NCI-H226 (cell line): Measurements from ENCODE around the gene PFKFB1.

ENCODE experiments used
- DNase-seq: peaks from one replicate; pipeline ENCODE4 v3.0.0-alpha.2; 2015

Gene PFKFB1

GRCh38 chrX:54920610-54921426 is 73.2 kb downstream of the PFKFB1 start, which contains the start of gene TRO:
TRO (plus strand) TSS chrX:54920824; CDS start chrX:54922247, 1,423 bp downstream.
- DNase-seq, result no peak

DNA sequence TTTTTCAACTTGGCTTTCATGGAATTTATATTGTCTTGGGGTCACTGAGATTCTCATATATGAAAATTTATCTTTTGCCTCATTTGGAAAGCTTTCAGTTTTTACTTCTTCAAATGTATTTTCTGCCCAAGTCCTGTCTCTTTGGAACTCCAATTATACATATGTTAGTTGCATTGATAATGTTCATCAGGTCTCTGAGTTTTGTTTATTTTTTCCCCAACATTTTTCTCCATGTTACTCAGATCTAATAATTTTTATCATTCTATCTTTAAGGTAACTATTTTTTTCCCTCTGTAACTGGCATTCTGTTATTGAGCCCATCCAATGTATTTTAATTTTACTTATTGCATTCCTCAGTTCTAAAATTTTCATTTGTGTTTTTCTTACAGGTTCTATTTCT is 84.0 kb downstream of the PFKFB1 start:
- DNase-seq, result no peak

- DNase-seq, result no peak
Measured at GRCh38 chrX:54894159-54894558, 99.8 kb downstream of the PFKFB1 start.

DNA sequence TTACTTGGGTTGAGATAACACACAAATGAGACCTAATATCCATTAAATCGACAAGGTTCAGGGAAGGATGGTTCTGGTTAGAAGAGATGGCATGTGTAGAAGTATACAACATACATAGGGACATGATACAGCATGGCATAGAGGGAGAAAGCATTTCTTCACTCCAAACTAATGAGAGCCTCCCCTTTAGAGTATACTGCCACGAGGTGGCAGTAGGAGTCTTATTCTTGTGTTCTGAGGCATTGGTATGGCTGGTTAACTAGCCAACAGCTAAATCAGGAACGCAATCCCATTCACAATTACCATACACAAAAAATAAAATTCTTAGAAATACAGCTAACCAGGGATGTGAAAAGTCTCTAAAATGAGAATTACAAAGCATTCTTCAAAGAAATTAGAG is 102.4 kb downstream of the PFKFB1 start:
- no peak for DNase-seq

DNA sequence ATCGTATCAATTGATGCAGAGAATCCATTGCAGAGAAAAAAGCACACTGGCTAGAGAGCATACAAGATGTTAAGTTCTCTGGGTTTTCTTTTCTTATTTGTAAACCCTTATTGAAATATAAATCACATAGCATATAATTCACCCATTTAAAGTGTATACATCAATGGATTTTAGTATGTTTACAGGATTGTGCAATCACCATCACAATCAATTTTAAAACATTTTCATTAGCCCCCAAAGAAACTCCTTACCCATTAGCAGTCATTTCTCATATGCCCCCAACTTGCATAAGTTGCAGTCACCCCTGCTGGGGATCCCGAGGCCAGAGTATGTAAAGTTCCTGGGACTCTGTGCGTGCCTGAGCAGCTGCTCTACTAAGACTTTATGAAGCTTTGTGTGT is 108.2 kb downstream of the PFKFB1 start:
- DNase-seq, result no peak
